IPS DF 4.7 (cell line): Measurements from ENCODE around the gene SLC1A3.

ENCODE experiments used
- DNase-seq: peaks from one replicate; pipeline ENCODE4 v3.0.0-alpha.2; 2013; ENCODE audit warnings: low spot score; ENCODE audit errors: extremely low read depth

Gene SLC1A3

DNA sequence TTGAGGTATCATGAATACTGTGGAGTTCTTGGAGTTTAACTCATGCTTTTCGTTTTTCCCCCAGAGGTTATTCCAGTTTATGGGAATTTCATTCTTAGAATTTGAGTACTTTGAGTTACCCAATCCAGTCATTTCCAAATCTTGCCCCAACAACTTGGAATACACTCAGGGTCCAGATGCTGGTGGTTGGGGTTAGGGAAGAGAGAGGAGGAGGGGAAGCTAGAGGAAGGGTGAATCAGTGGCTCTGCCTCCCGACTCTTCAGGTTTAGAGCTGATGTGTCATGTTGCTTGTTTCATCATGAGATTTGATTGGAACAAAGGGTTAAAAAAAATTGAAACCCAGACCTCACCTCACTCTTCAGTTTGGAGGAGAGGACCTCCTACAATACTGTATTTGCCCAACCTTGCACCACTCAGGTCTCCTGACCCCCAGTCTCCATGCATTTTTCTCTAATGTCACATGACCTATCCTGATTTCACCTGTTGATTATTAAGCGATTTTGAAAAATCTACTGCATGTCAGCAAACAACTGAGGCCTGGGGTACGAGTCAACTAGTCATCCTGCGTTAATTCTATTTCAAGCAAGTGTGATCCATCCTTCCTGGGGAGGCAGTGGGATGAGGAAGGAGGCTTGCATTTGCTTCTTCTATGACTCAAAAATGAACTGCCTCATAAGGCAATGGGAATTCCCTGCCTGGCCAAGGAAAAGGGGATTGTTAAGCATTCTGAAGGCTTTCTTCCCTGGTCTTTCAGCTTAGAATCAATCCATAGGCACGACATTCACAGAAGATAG is 6.2 kb upstream of the SLC1A3 start:
- no peak for DNase-seq

DNA sequence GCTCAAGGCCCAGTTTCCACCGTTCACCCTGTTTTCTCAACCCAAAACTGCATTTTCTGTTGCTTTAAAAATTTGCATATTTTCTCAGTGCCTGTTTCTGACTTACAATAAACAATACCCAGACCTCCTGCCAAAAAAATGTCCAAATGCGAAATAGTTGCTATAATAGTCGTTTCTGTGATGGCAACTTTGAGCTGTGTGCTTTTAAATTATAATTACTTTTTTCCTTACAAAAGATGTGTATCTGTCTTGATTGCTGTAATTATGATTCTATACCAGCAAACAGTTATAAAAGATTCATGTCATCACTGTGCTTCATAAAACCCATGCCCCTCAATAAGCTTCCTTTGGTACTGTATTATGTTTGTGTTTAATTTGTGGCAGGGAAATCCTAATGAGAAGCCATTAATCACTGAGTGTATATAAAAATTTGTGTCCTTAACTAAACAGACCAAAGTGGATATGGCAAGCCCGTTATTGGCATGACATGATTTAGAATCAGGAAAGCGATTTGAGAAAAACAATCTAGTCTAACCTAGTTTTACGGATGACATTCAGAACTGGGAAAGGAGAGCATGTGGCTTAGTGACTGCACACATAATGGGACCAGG is 5.4 kb upstream of the SLC1A3 start:
- DNase-seq, result no peak

DNA sequence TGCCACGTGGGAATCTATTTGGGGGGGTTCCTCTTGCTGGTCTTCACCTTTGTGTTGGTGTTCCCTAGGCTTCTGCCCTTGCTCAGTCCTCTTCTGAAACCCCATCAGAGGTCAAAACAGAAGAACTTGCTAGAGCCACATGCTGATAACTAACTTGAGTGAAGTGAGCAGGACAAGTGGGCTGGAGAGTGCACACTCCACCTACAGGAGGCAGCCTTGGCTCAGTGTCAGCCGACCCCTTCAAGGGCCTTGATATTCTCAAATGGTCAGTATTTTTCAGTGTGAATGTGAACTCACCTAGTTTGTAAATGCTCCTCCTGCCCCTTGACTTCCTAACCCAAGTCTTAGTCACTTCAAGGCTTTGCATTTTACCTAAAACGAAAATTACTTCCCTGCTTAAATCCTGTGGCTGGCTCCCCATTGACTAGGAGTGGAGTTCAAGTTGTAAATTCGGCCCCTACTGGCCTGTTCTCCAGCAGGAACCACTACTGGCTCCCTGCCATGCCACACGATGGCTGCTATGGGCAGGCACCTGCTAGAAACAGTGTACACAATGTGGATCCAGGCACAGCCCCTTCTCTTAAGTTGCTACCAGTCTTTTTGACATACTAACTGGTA is 3.6 kb upstream of the SLC1A3 start:
- DNase-seq, result no peak

DNA sequence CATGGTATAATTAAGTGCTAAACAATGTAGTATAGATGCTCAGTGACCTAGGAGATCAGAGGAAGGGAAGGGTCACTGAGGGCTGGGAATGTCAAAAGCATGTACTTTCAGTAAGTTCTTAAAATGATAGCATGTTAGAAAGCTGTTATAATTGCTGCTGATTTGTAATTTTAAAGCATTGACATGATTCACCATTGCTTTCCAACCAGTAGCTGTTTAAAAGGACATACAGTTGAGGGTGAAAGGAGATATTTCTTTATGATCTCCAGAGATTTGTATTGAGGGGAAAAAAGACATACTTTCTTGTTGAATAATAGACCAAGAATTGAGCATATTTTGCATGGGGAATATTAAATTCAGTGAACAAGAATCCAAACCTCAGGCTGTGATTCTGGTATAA is 1.2 kb upstream of the SLC1A3 start:
- DNase-seq, result no peak

DNA sequence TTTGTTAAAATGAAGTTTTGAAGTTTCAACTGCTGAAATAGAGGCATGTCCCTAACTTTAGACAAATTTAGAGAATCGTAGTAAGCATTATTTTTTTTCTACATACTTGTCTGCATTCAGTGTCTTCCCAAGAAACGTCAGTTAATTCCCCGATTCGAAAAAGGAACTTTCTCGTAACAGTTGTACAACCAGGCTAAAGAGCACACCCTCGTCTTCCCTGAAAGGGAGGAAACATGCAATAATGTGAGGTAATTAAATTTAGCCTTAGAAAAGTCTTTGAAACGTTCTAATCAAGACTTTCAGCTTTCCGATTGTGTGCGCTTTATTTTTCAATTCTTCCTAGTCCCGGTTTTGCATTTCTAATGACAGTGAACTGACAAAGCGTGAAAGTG is 374 bp upstream of the SLC1A3 start:
- no peak for DNase-seq

DNA sequence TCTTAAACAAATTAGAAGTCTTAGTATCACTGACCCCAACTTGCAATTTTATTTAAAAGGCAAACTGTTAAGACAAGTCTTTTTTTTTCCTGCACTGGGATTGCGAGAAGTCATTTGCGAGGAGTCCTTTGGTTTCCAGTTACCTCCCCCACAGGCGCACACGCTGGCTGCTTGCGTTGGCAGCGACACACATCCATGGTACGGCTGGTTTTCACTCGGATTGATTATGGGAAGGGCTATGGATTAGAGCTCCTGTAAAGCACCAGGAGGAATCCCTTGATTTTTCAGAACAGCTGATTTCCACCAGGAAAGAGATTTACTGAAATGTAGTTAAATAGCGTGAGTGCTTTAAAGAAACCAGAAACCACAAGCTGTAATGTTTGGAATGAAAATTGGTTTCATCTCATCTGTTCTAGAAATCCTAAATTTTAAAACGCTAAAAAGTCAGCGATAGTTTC is 737 bp downstream of the SLC1A3 start:
- DNase-seq, result no peak

DNA sequence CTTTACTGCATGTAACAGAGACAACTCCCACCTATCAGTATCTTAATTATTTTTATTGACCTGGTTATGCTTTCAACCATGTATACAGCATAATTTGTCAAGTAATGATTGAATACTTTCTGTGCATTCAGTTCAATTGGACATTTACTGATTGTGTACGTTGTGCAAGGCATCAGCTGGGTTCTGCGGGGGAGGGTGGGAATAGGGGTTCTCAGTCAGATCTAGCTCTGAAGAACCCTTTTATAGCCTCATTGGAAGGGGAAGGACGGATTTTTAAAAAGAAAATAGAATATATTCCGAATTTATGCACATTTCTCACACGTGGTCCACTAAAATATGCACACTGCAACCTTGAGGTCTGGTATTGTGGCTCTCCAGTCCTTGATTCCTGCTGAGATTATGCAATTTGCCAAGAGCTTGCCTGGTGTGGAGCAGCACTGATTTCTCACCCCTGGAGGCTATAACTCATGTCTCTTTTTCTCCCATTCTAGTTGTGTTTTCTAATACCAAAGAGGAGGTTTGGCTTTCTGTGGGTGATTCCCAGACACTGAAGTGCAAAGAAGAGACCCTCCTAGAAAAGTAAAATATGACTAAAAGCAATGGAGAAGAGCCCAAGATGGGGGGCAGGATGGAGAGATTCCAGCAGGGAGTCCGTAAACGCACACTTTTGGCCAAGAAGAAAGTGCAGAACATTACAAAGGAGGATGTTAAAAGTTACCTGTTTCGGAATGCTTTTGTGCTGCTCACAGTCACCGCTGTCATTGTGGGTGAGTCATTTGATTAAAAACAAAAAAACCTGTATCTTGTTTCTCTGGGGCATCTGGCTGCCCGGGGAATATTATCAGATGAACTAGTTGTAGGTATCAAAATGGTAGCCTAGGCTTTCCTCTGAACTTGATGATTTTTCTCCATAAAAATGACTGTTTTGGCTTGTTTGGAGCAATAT is 1.7 kb downstream of the SLC1A3 start:
- DNase-seq, result no peak

DNA sequence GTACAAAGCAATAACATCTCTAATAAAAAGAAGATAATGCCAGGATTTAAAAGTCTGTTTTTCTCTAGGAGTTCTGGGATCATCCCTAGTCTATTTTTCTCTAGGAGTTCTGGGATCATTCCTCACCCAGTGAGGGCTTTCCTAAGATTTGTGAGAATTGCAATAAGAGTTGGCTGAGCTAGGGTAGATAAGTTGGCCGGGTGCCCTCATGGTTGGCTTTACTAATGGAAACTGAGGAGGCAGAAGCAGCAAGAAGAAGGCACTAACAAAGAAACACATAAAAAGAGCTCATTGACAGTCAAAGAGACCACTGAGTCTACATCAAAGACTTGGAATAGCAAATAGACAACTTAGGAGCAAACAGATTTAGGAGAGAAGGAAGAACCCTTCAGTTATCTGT is 4.2 kb downstream of the SLC1A3 start:
- no peak for DNase-seq

DNA sequence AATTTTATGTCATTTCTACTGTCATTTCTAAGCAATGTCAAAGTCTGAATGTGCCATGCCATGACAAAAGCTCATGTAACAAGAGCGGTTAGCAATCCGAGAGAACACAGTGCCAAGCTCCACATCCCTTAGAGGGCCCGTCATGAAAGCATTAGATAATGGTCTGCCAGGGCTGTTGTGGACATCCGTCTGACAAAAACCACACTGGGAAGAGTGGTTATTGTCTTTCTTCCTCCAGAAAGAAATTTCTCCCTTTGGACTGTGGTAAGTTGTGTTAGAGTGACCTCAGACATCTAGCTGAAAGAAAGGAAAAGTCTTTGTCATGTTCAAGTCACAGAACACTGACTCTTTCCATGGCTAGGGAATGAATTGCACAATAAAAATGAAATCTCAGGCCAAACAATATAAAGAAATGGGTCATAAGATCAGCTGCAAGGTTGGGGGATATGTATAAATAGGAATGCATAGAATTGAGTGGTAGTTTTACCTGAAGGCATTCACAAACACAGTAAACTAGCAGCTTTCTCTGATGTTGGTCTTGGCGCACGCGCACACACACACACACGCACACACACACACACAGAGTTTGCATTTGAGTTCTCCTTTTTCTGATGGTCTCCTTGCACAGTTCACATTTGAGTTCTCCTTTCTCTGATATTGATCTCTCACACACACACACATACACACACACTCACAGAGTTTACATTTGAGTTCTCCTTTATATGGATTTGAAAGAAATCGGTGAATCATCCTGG is 5.3 kb downstream of the SLC1A3 start:
- DNase-seq, result no peak

DNA sequence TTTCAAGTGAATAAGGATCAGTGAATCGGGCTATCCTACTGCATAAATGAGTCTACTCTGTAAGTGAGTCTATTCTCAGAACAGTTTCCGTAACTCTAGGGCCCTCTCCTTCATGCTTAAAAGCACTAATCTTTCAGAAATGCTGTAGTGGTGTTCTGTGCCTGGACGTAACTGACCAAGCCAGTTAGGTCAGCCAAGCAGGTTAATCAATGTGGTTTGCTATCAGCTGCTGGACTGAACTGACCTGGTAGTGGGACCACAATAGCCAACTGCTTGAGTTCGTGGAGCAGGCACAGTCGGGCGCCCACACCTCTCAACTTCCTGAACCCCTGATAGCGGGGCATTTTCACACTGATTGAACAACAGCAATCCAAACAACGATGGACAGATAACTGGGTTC is 6.8 kb downstream of the SLC1A3 start:
- DNase-seq, result no peak

DNA sequence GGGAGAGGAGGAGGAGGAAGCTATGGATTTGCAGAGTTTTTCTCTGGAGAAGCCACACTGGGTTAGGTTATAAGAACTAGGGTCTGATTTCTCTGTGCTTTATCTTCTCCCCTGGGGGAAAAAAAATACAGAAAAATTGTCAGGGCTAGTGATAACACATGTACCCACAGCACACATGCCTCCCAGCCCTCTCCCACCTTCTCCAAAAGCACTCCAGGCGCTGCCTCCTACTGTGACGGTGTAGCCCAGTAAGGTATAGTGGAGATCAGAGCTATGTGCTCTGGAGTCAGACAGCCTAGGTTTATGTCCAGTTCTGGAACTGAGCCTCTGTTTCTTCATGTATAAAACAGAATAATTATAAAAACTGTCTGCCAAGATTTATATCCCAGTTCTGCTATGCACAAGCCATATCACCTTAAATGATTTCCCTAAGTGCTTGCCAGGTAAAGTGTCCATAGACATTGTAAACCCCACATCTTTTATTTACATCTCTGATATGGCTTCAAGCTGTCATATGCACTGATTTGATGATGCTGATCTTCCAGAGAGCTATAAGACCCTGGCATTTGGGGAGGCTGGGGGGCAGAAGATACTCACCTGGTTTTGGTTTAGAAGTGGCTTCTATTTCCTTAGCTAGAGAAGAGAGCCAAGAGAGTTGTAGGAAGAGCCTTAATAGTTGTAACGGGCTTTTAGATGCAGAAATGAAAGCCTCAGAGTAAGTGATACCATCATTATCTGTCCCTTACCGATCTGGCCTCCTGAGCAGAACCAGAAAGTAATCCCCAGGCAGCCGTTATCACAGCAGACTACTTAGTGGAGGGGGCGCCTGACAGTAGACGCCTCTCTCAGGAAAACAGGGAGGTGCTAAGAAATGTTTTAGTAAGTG is 7.6 kb downstream of the SLC1A3 start:
- DNase-seq, result no peak

DNA sequence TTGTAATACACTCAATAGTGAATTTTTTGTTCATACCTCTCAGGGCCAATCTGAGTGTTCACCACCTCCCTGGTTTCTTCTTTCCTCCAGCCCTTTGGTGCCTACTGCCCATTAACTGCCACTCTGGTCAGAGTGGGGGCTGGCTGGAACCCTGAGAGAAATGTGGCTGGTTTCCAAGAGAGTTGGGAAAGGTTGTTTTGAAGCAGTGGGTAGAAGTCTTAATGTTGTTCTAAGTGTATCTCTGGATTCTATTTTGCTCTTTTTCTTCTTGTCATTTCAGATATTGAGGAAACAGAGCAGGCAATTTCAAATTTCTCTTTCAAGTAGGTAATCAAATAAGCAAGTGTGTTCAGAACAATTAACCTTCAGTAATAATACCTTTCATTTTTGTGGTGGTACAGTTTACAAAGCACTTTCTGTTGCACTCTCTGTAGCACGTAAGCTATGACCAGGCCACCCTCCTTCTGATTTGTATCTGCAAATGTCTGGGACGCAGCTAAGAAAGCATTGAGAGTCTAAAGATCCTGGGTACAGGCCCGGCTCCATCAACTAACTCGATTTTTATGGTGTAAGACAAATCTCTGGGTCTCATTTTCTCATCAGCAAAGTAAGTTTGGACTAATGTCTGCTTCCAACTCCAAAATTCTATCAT is 8.4 kb downstream of the SLC1A3 start:
- DNase-seq, result no peak

DNA sequence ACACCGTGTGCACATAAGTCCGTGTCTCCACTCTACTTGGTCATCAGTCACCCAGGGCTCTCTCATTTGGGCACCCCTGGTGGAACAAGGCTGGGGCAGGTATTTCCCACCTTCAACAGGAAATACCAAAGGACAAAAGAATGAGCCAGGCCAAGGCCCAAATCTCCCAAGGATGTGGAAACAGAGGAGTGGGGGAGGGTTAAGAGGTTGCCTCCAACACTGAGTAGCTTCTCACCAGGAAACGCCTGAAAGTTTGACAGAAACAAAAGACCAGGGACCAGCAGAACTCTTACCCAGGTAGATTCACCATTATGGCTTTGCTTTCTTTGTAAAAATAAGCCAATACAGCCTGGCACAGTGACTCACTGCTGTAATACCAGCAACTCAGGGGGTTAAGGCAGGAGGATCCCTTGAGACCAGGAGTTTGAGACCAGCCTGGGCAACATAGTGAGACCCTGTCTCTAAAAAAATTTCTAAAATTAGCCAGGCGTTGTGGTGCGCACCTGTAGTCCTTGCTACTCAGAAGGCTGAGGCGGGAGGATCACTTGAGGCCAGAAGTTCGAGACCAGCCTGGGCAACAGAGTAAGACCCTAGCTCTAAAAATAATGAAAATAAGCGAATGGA is 12.7 kb downstream of the SLC1A3 start:
- peak; percentile 99 for DNase-seq

DNA sequence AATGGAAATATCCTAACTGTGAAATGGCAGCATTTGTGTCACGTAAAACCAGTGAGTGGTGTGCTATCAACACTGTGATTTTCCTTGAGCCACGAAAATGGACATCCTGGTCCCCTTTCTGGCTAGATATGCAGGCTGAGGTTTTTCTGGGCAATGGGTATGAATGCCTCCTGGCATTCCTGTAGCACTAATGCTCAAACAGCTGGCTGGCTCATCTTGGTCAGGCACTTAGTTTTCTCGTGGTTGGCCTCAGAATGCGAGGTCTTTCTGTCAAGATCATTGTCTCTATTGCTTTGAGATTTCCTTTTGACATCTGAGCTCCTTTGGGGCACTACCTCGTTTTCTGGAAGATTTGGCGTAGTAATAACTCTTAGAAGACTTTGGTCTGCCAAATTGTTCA is 15.6 kb downstream of the SLC1A3 start:
- no peak for DNase-seq

DNA sequence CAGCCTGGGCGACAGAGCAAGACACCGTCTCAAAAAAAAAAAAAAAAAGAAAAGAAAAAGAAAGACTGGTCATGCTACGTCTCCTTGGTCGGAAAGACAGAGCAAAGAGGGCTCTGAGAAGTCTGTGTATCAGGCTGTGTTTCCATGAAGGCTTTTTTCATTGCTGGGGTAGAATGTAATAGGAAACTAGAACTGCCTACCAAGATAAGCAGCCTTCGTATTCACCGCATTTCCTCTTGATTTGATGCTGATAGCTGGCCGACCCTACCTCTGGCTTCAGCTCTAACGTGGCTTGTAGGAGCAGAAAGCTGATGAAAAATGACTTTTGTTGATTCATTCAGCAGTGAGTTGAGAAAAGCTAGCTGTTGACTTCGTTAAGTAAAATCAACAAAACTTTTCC is 17.4 kb downstream of the SLC1A3 start:
- DNase-seq, result no peak

DNA sequence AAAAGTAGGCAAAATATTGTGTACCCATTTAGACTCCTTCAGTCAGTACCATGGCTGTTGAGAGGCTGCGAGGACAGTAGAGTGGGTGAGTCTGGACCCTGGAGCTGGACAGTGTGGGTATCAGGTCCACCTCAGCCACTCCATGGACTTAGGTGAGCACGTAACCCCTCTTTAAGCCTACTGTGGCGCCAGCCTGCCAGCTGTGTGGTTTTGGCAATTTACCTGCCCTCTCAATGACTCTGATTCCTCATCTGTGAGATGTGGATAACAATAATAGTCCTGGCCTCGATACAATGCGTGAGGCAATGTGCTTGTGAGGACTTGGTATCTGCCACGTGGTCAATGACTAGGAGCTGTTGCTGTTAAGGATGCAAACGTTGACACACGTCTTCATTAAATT is 17.9 kb downstream of the SLC1A3 start:
- no peak for DNase-seq

DNA sequence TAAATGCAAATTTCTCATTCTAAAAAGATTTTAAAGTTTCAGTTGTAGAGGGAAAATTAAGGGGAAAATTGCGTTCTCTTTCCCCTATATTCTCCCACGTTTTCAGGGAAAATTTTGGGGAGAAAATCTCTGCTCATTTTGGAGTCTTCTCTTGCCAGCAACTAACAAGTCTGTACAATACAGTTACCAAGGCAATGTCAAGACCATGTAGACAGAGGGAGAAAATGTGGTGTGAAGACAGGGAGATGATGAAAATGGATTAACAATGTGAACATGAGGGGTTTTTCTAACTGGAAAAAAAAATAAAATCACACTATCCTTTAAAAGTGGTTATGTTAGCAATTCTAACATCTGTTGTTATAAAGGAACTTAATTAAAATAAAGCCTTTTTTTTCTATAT is 22.3 kb downstream of the SLC1A3 start:
- DNase-seq, result no peak

DNA sequence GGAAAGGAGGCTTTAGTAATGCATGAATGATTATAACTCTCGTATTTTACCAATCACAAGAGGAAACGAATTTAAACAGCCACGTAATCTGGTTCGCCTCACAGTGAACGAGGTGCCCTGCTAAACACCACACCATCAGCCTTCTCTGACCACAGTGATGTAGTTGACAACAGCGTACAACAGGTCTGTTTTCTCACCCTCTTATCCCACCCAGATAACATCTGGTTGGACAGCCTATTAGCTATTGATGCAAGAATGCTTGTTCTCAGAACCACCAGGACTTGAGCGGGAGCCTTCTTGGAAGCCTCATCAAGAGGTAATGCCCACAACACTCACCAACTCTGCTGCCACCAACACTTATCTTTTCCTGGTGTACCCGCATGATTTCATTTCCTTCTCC is 23.3 kb downstream of the SLC1A3 start:
- DNase-seq, result no peak
